ENCODE data around the gene IDH1.
"Not testable (repeated sequence)": the region's sequence is repeated elsewhere in the genome, so short reads cannot be mapped to it uniquely, and the experiment has no call there.

The IDH1 gene

DNA sequence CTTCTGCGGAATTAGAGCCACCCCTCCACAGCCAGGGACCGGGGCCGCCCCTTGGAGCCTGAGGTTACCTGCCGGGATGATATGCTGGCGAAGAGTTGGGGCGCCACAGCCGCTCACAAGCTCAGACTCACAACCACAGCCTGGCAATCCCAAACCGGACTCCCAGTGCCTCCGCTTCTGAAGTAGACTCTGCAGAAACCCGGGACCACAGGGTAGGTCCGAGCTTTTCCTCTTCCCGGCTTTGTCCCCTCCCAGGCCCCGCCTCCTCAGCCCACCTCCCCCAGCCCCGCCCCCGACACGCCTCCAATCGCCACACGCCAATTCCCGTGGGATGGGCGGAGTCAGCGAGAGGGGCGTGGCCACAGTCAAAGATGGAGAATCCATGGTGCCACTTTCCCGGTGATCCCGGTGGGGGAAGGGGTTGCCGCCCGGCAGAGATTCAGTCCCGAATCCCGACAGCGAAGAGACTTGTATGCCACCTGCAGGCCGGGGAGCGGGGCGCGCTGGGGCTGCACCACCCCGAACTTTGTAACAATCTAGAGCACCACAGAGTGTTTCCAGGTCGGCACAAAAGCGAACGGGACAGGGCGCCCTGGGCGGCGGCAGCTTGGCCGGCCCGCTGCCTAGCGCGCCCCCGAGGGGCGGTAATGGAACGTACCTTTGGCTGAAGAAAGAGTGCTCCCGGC, at the start of gene IDH1:
IDH1 (minus strand) TSS at position 201 of the 686 bp plus-strand sequence. CDS start 3,520 bp downstream, outside the sequence.
- peak; percentile 52 to 69 for DNase-seq

DNA sequence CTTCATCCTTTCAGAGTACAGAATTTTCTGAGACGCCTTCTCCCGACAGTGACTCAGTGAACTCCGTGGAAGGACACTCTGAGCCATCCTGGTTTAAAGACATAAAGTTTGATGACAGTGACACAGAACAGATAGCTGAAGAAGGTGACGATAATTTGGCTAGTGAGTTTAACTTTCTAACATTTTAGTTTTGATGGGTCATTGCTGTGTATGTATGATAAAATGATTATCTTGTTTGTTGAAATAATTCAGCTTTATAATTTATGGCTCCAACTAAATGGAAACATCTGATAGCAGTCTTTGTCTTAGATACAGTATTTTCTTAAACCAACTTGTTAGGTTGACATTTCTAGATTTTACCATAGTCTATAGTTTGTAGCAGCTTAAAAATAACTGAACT, 49.3 kb upstream of the IDH1 start:
- no peak for DNase-seq

DNA sequence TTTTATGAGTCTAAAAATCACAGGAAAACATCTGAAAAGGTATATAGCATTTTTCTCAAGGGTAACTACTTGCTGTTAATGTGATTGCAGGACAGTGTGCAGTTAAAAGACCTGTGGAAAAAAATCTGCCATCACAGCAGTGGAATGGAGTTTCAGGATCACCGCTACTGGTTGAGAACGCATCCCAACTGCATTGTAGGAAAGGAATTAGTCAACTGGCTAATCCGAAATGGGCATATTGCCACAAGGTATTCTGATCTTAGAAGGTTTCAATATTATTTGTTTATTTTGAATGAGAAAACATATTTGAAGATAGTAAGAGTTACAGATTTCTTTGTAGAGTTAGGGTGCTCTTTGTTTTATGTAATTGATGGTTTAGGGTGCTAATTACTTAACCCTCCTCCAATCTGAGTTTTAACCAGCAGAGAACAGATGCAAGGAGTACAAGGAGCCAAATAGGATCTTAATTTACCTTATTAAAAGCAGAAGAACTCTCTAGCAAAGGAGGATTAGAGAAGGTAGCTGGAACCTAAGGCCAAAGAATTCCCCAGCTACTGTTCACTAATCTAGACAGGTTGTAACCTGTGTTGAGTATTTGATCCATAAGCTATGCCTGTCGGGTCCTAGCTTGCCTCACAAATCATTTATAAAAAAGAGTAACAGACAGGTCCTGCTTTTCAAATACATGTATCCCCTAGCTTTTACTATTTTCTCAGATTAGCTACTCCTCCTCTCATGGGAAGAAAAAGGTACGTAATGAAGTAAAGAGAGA, 46.2 kb upstream of the IDH1 start:
- no peak for DNase-seq

DNA sequence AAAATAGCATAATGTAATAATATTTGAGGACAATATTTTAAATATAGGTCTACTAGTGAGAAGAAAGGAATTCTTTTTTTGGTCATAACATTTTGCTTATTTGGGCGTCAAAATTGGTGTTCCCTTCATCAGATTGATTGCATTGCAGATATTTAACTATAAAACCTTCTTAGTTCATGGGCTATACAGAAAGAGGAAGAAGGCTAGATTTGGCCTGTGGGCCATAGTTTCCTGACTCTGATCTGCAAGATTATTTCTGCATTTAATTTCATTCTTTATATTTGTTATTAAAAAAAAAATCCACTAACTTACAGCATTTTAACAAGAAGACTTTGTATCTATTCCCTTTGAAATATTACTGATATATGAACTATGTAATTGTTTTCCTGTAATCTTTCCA, 43.1 kb upstream of the IDH1 start:
- no peak for DNase-seq

DNA sequence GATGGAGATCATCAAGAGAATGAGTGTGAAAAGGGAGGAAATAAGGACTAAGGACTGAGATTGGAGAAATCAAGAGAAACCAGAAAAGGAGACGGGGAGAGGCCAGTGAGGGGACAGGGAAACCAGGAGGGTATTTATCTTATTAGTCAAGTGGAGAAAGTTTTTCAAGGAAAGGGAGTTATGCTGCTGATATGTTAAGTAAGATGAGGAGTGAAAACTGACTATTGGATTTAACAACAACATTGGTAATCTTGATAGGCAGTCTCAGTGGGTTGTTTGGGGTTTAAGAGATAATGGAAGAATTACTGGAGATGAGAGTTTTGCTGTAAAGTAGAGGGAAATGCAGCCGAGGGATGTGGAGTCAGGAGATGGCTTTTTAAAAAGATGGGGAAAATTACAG, 41.7 kb upstream of the IDH1 start:
- no peak for DNase-seq

DNA sequence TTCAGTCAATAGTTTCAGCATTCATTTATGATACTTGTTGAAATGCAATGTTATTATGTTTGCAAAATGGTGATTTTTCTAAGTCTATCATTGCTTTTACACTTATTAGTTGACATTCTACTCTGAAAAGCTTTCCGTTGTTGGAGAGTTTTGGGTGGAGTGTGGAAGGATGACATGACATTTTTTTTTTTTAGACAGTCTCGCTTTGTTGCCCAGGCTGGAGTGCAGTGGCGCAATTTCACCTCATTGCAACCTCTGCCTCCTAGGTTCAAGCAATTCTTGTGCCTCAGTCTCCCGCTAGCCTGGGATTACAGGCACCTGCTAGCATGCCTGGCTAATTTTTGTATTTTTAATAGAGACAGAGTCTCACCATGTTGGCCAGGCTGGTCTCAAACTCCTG, 41.0 kb upstream of the IDH1 start:
- no peak for DNase-seq

DNA sequence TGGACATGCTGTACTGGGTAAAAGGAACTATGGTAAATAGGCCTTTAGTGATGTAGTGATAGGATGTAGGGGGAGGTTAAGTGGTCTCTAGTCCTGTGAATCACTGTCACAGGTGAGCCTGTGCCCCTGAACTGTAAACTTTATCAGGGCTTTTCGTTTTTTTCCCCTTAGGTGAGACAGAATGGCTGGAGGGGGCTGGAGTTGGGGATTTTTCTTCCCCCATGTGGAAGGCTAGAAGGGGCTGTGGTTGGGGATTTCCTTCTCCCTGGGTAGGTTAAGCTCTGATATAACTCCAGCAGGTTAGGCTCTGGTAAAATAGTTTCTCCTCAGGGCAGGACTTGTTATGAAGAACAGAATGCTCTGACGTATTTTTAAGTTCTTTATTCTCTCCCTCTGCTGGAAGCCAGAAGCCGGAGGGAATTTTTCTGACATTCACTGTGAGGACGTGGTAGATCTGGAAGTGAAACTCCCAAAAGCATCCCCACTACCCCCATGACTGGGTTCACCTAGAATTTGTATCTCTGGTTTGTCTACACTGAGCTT, 39.7 kb upstream of the IDH1 start:
- DNase-seq: no peak

DNA sequence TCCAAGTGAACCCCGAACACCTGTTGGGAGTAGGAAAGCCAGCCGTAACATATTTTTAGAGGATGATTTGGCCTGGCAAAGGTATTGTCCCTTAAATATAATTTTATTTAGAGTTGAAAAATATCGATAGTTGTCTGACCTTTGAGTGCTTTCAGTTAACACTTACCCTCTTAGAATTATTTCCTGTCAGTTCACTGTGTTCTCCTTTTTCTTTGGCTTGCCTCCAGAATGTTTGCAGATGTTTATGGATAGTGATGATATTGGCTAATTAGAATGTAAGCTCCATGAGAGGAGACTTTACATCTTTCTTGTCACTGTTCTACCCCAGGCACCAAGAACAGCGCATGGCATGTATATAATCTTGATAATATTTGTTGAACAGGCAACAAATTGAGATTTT, 31.0 kb upstream of the IDH1 start:
- peak; percentile 41 to 42 for DNase-seq

DNA sequence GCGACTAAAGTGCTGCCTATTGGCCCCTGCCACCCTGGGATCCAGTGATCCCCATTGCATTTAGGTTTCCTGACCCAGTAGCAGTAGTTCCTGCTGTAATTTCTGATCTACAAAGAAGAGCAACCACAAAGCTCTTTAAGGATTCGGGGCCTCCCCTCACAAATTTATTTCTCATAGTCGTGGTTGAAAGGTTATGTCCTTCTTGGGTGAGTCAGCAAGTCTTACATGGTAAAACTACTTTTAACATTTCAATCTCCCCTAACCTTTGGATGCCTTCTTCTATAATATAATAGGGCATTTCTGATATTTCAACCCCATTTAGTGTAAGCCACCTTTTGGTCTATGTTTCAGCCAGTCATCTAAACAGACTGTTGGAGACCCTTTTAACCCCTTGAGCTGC, 26.1 kb upstream of the IDH1 start:
- peak in 1 of 2 experiments; percentile 1 for DNase-seq

DNA sequence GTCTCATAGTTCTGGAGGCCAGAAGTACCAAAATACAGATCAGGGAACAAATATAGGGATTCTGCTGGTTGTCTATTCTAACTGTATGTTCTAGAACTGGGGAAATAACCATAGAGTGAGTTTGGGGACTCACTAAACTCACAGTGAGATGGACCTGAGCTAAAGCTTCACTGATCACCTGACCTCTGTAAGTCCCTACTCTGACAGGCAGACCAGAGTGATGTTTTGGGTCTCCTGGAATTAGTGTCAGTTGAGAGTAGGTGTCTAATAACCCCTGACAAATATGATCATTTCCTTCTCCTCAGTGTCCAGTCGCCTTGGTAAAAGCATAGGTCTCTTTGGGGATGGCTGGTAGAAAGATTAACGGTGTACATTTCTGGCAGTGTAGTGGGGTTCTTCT, 25.4 kb upstream of the IDH1 start:
- no peak for DNase-seq

DNA sequence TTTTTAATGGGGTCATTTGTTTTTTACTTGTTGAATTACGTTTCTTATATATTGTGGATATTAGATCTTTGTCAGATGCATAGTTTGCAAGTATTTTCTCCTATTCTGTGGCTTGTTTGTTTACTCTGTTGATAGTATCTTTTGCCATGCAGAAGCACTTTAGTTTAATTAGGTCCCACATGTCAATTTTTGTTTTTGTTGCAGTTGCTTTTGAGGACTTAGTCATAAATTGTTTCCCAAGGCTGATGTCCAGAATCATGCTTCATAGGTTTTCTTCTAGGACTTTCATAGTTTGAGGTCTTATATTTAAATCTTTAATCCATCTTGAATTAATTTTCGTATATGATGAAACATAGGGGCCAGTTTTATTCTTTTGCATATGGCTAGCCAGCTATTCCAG, 24.4 kb upstream of the IDH1 start:
- no peak for DNase-seq

DNA sequence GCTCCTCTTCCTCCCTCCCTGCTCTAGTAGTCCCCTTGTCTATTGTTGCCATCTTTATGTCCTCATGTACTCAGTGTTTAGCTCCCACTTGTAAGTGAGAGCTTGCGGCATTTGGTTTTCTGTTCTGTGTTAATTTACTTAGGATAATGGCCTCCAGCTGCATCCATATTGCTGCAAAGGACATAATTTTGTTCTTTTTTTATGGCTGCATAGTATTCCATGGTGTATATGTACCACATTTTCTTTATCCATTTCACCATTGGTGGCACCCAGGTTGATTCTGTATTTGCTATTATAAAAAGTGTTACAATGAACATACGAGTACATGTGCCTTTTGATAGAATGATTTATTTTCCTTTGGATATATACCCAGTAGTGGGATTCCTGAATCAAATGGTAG, 23.7 kb upstream of the IDH1 start:
- DNase-seq: no peak

DNA sequence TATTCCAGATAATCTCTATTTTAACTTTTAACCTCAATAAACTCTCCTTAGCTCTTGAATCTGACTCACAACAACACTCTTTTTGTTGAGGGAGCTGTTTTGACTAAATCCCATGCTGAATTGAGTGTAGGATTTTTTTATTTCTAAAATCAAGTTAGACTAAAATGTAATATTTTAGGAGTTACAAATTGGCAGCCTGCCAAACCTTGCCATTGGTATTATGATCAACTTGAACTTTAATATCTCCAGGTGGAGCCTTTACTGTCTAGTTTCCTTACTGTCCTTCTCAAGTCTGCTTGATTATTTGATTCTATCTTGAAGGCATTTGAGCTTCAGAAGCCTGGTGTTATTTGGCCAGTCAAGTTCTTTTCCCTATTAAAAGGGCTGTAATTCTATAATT, 19.9 kb upstream of the IDH1 start:
- DNase-seq: no peak

DNA sequence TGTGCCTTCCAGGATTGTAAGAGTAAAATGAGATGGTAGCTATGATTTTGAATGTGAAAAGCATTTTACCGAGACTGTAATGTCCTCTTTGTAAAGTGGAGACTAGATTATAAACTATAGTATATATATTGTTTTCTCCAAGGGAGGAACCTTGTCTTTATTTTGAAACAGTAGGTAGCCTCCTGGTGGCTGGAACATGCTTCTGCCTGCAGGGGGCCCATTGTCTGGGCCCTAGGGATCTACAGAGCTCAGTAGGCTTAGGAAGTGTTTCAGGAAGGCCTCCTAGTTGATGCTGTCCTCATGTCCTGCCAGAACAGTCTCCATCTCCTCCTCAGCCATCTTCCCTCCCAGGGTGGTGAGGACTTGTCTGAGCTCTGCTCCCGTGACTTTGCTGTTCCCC, 14.2 kb upstream of the IDH1 start:
- peak in 1 of 2 experiments; percentile 14 for DNase-seq

DNA sequence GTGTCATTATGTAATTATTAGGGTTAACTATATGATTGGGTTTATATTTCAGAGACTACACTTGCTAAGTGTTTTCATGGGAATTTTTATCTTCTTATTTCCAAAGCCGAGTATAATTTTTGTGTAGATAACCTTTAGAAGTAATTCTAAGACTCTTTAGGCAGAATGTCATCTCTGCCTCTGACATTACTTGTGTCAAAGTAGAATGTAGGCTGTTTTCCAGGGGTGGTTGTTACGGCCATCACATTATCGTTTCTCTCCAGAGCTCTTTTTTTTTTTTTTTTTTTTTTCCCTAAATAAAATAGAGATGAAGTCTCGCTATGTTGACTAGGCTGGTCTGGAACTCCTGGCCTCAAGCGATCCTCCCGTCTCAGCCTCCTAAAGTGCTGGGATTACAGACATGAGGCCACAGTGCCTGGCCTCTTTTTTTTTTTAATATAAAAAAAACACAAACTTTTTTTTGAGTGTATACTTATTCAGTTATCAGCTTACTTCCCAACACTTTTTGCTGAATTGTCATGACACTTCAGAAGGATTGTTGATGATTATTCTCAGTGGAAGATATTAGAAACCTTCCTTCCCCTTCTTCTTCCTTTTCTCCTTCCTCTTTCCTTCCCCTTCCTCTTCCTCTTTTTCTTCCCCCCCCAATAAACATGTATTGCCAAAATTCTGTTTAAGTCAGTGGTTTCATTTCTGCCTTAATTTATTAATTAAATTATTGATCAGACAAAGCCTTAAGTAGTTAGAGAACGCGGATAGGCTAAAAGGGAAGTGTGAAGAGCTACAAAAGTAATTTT, 13.5 kb upstream of the IDH1 start:
- peak in 1 of 2 experiments; percentile 14 for DNase-seq

DNA sequence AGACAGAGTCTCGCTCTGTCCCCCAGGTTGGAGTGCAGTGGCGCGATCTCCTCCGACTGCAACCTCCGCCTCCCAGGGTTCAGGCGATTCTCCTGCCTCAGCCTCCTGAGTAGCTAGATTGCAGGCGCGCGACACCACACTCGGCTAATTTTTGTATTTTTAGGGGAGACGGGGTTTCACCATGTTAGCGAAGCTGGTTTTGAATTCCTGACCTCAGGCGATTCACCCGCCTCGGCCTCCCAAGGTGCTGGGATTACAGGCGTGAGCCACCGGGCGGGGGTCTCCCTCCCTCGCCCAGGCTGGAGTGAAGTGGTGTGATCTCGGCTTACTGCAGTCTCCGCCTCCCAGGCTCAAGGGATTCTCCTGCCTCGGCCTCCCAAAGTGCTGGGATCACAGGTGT, 12.7 kb upstream of the IDH1 start:
- not testable (repeated sequence) for DNase-seq

DNA sequence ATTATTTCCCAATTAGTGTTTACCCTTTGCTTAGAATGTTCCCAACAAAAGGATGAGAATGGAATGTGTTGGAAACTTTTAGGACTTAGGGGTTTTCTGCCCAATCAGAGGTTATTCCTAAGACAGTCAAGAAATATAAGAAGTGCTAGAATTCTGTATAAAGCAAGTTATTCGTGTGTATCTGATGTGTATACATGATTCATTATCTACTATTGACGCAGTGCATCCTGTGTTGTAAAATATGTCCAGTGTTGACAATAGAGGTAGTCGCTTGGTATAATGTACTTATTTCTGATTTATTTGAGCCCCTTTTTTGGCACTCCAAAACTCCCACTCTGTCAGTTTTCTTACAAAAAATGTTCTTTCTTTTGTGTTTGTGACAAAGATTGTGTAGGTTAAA, 12.1 kb upstream of the IDH1 start:
- DNase-seq: no peak

DNA sequence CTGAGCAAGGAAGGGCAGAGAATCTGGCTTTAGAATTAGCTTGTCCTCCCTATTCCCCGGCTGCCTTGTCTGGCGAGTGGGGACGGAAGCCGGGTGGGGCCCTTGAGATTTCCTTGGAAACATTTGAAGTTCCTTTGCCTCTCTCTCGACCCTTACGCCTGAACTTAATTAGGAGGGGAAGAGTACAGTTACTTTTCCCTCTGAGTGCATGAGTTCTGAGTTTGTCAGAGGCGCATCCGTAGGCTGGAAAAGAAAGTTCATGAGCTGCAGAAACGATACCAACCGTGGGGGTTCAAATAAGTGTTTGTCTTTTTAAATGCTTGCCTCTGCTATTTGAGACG, 11.7 kb upstream of the IDH1 start:
- peak in 1 of 2 experiments; percentile 45 for DNase-seq

DNA sequence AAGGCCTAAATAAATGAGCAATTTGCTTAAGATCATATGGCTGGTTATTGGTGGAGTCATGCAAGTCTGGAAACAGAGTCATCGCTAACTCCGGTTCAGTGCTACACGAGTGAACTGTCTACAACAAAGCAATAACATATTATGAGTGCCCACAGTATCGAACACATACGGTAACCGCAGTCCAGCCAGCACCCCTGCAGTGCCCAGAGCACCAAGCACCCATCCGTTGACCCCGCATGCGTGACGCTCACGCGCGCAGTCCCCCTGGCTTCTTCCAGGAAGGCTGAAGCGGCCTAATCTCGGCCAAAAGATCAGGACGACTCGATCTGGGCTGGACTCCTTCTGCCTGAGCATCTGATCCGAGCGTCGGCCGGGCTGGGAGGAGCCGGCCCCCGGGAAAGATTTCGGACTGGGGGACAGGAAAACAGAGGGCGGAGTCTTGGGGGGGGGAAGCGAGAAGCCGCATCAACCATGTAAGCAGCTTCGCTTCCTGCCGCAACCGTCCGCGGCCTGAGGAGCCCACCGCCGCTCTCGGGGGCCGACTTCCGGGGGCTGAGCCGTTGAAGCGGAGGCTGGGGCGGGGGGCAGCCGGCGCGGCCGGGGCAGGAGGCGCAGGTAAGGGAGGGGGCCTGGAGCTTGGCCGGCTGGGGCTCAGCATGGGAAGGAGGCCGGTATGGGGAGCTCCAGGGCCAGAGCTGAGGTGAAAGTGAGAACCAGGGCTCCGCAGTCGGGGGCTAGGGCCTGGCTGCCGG, 11.1 kb upstream of the IDH1 start, which contains the start of gene PIKFYVE:
PIKFYVE (plus strand) TSS at position 455 of the 752 bp plus-strand sequence. CDS start 5,265 bp downstream, outside the sequence.
- DNase-seq: peak; percentile 86 to 88

DNA sequence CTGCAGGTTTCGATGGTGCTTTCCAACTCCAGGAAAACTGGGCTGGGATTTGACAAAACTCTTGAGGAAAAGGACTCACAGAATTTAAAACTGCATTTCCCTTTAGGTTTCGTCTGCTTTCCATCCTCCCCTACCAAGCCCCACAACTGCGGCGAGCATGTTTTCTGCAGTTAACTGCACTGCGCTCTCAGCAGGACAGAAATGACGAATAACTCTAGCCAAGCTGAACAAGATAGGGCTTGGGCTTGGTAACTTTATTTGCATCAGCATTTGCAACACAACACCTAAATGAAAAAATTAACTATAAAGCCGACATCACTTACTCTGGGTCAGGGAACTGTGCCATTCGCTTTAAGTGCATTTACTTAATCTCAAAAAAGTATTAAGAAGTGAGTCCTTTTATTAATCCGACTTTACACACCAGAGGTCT, 10.5 kb upstream of the IDH1 start:
- peak; percentile 24 to 32 for DNase-seq

DNA sequence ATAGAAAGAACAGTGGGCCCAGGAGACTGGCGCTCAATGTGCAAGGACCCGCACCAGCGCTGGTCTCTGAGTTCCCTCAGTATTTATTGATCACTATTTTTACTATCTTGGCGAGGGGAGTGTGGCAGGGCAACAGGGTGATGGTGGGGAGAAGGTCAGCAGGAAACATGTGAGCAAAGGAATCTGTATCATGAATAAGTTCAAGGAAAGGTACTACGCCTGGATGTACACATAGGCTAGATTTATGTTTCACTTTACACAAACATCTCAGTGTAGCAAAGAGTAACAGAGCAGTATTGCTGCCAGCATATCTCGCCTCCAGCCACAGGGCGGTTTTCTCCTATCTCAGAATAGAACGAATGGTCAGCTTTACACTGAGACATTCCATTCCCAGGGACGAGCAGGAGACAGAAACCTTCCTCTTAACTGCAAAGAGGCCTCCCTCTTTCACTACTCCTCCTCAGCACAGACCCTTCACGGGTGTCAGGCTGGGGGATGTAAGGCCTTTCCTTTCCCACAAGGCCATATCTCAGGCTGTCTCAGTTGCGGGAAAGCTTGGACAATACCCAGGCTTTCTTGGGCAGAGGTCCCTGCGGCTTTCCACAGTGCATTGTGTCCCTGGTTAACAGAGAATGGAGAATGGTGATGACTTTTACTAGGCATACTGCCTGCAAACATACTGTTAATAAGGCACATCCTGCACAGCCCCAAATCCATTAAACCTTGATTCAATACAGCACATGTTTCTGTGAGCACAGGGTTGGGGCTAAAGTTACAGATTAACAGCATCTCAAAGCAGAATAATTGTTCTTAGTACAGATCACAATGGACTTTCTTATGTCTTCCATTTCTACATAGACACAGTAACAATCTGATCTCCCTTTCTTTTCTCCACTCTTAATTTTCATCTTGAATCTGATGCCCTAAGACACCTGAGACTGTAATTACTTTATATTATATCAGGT, 2.3 kb upstream of the IDH1 start:
- not testable (repeated sequence) for DNase-seq
